ENCODE measurements around the gene BABAM2. TPM values are rescaled to one million over a fixed set of nuclear protein-coding genes. Genes with fewer than 3 reads are reported as not detected.

The BABAM2 gene
- total and polyA plus RNA-seq, 4 donors = 9.9 to 17.0 (median 13.9) TPM

DNA sequence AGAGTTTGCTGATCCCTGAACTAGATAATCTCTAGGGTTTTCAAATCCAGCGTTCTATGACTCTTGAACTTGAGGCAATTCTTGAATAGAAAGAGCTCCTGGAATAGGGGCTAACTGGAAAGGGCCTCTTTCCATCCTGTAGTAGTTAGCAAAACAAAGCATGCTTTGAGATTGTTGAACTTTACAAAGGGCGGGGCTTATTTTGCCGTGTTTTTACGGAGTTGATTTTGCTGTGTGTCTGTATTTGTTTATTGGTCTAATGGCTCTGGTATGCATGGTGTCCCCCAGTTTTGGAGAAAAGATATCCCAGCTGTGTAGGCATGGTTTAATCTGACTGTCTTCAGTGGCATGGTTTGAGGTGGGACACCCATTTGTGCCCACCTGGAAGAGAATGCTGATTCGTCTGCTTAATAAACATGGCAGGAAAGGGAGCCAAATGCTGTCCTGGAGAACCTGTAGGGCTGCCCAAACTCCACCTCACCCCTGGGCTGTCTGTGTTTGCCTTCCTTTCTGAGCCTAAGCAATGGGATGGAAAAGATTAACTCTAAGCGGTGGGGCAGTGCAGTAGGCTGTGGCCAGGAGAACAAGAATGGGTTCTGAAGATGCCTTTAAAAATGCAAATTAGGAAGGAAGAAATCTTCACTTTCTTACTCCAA lies 428.1 kb downstream of the BABAM2 start:
- TF ChIP-seq TAF1 (conservative IDR thresholded peaks at IDR 0.05) = no peak
- TF ChIP-seq, protein P1, sequence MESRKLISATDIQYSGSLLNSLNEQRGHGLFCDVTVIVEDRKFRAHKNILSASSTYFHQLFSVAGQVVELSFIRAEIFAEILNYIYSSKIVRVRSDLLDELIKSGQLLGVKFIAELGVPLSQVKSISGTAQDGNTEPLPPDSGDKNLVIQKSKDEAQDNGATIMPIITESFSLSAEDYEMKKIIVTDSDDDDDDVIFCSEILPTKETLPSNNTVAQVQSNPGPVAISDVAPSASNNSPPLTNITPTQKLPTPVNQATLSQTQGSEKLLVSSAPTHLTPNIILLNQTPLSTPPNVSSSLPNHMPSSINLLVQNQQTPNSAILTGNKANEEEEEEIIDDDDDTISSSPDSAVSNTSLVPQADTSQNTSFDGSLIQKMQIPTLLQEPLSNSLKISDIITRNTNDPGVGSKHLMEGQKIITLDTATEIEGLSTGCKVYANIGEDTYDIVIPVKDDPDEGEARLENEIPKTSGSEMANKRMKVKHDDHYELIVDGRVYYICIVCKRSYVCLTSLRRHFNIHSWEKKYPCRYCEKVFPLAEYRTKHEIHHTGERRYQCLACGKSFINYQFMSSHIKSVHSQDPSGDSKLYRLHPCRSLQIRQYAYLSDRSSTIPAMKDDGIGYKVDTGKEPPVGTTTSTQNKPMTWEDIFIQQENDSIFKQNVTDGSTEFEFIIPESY (IDR thresholded peaks at IDR 0.05) = no peak
- H3K27me3 ChIP-seq (ENCODE audit: control insufficient read depth in 4 of 4, insufficient read depth in 4 of 4, low read length in 3 of 4) = no peaks in the 10 kb centered on the region
- H3K4me3 ChIP-seq (ENCODE audit: low read depth in 1 of 3, low read length in 3 of 3) = no peak overlapping the region
- no peak overlapping the region for H3K27ac ChIP-seq (ENCODE audit: low read depth in 1 of 2, low read length in 2 of 2)
- no peaks in the 10 kb centered on the region for H3K36me3 ChIP-seq (ENCODE audit: control insufficient read depth in 4 of 4, insufficient read depth in 3 of 4, low read depth in 1 of 4, low read length in 3 of 4)
- H3K4me1 ChIP-seq (ENCODE audit: control insufficient read depth in 4 of 4, insufficient read depth in 4 of 4, low read length in 3 of 4) = no peaks in the 10 kb centered on the region
- H3K9ac ChIP-seq (ENCODE audit: low read depth in 1 of 2, low read length in 2 of 2) = no peak overlapping the region
- 79% methylated on average over 6 of the region's 6 CpGs for WGBS
- H3K9me3 ChIP-seq (ENCODE audit: control insufficient read depth in 4 of 4, low read length in 3 of 4) = no peaks in the 10 kb centered on the region
- DNase-seq (ENCODE audit: low spot score) = no peak

DNA sequence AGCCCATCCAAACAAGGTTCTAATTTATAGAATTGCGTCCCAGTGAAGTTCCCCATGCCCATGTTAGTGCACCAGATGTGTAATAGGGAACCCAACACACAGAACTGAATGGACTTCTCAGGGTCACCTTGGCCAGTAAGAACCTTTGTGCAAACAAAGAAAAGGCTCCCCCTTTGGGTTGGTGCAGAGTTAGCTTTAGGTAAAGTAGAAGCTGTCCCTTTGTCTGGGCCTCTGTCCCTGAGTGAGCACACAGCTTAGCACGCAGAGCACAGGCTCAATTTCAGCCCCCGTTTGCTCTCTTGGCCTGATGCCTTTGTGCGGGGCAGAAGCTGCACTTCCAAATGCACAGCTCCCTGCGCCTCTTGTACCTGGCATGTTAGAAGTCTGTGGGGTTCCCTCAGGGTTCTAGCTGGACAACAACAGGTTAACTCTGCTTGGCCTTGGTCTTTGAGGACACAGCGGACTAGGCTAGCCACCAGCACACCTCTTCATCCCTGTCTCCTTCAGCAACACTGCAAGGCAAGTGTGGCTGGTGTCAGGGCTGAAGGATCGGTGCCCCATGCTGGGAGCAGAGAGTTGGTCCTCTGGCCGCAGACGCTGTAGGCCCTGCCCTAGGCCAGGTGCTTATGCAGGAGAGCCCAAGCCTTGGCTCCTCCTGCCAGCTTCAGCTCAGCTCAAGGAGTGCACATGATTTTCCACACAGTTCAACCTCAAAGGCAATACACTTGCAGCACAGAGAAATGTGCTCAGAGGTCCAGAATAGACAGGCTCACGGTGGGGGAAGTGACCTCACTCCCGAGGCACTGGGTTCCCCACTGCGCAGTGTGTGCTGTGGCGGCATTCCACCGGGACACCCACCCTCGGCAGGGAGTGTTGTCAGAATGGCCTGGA lies 428.8 kb downstream of the BABAM2 start:
- 96% methylated on average over 15 of the region's 15 CpGs for WGBS
- no peak overlapping the region for H3K4me3 ChIP-seq (ENCODE audit: low read depth in 1 of 3, low read length in 3 of 3)
- no peak overlapping the region for H3K27ac ChIP-seq (ENCODE audit: low read depth in 1 of 2, low read length in 2 of 2)
- no peaks in the 10 kb centered on the region for H3K36me3 ChIP-seq (ENCODE audit: control insufficient read depth in 4 of 4, insufficient read depth in 3 of 4, low read depth in 1 of 4, low read length in 3 of 4)
- no peak for TF ChIP-seq FOXA2 (IDR thresholded peaks at IDR 0.05)
- no peak for TF ChIP-seq GABPA (IDR thresholded peaks at IDR 0.05 in 1 of 2, conservative IDR thresholded peaks at IDR 0.05 in 1 of 2)
- TF ChIP-seq, protein P2, sequence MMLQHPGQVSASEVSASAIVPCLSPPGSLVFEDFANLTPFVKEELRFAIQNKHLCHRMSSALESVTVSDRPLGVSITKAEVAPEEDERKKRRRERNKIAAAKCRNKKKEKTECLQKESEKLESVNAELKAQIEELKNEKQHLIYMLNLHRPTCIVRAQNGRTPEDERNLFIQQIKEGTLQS (IDR thresholded peaks at IDR 0.05) = no peak
- TF ChIP-seq, protein P3, sequence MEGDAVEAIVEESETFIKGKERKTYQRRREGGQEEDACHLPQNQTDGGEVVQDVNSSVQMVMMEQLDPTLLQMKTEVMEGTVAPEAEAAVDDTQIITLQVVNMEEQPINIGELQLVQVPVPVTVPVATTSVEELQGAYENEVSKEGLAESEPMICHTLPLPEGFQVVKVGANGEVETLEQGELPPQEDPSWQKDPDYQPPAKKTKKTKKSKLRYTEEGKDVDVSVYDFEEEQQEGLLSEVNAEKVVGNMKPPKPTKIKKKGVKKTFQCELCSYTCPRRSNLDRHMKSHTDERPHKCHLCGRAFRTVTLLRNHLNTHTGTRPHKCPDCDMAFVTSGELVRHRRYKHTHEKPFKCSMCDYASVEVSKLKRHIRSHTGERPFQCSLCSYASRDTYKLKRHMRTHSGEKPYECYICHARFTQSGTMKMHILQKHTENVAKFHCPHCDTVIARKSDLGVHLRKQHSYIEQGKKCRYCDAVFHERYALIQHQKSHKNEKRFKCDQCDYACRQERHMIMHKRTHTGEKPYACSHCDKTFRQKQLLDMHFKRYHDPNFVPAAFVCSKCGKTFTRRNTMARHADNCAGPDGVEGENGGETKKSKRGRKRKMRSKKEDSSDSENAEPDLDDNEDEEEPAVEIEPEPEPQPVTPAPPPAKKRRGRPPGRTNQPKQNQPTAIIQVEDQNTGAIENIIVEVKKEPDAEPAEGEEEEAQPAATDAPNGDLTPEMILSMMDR (IDR thresholded peaks at IDR 0.05; ENCODE audit: low read depth, low read length, missing input control) = no peak
- TF ChIP-seq JUND (IDR thresholded peaks at IDR 0.05) = no peak
- no peak for TF ChIP-seq HNF4G (IDR thresholded peaks at IDR 0.05)
- no peak for TF ChIP-seq HNF4A (conservative IDR thresholded peaks at IDR 0.05)
- H3K9me3 ChIP-seq (ENCODE audit: control insufficient read depth in 4 of 4, low read length in 3 of 4) = no peaks in the 10 kb centered on the region
- H3K4me1 ChIP-seq (ENCODE audit: control insufficient read depth in 4 of 4, insufficient read depth in 4 of 4, low read length in 3 of 4) = no peaks in the 10 kb centered on the region
- no peak overlapping the region for H3K9ac ChIP-seq (ENCODE audit: low read depth in 1 of 2, low read length in 2 of 2)
- H3K27me3 ChIP-seq (ENCODE audit: control insufficient read depth in 4 of 4, insufficient read depth in 4 of 4, low read length in 3 of 4) = no peaks in the 10 kb centered on the region
- no peak for DNase-seq (ENCODE audit: low spot score)

DNA sequence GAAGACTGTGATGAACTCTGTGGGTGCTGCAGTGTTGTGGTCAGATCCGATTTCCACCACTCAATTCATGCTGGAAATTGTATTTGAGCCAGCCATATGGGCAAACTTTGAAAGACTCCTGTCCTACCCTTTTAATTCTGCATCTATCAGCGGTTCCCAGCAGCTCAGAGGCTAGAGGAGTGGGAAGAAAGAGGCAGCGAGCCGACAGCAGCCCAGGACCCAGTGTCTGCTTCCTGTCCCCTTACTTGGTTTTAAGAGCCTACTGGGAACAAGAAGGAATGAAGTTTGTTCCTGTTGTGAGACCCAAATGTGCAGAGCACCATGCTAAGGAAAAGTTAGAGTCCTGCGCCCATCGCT lies 429.5 kb downstream of the BABAM2 start:
- H3K27me3 ChIP-seq (ENCODE audit: control insufficient read depth in 4 of 4, insufficient read depth in 4 of 4, low read length in 3 of 4) = no peaks in the 10 kb centered on the region
- WGBS = 95% methylated on average over 6 of the region's 6 CpGs
- H3K36me3 ChIP-seq (ENCODE audit: control insufficient read depth in 4 of 4, insufficient read depth in 3 of 4, low read depth in 1 of 4, low read length in 3 of 4) = no peaks in the 10 kb centered on the region
- H3K4me3 ChIP-seq (ENCODE audit: low read depth in 1 of 3, low read length in 3 of 3) = no peak overlapping the region
- TF ChIP-seq, protein P4, sequence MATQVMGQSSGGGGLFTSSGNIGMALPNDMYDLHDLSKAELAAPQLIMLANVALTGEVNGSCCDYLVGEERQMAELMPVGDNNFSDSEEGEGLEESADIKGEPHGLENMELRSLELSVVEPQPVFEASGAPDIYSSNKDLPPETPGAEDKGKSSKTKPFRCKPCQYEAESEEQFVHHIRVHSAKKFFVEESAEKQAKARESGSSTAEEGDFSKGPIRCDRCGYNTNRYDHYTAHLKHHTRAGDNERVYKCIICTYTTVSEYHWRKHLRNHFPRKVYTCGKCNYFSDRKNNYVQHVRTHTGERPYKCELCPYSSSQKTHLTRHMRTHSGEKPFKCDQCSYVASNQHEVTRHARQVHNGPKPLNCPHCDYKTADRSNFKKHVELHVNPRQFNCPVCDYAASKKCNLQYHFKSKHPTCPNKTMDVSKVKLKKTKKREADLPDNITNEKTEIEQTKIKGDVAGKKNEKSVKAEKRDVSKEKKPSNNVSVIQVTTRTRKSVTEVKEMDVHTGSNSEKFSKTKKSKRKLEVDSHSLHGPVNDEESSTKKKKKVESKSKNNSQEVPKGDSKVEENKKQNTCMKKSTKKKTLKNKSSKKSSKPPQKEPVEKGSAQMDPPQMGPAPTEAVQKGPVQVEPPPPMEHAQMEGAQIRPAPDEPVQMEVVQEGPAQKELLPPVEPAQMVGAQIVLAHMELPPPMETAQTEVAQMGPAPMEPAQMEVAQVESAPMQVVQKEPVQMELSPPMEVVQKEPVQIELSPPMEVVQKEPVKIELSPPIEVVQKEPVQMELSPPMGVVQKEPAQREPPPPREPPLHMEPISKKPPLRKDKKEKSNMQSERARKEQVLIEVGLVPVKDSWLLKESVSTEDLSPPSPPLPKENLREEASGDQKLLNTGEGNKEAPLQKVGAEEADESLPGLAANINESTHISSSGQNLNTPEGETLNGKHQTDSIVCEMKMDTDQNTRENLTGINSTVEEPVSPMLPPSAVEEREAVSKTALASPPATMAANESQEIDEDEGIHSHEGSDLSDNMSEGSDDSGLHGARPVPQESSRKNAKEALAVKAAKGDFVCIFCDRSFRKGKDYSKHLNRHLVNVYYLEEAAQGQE (IDR thresholded peaks at IDR 0.05) = no peak
- no peak for TF ChIP-seq YY1 (IDR thresholded peaks at IDR 0.05)
- H3K9me3 ChIP-seq (ENCODE audit: control insufficient read depth in 4 of 4, low read length in 3 of 4) = no peaks in the 10 kb centered on the region
- no peak for DNase-seq (ENCODE audit: low spot score)
- no peak overlapping the region for H3K27ac ChIP-seq (ENCODE audit: low read depth in 1 of 2, low read length in 2 of 2)
- no peaks in the 10 kb centered on the region for H3K4me1 ChIP-seq (ENCODE audit: control insufficient read depth in 4 of 4, insufficient read depth in 4 of 4, low read length in 3 of 4)
- H3K9ac ChIP-seq (ENCODE audit: low read depth in 1 of 2, low read length in 2 of 2) = no peak overlapping the region

All from liver (tissue), 9 donors.